SKM-1 treated with dmso at 0.1 percent for 144 hours (cell line): ENCODE data around the gene NSUN7.

Experiments
- DNase-seq: peaks from one replicate; lab custom pipeline; 2025; ENCODE audit not compliant: unreplicated experiment; lab: John Stamatoyannopoulos, UW

NSUN7 gene

DNA sequence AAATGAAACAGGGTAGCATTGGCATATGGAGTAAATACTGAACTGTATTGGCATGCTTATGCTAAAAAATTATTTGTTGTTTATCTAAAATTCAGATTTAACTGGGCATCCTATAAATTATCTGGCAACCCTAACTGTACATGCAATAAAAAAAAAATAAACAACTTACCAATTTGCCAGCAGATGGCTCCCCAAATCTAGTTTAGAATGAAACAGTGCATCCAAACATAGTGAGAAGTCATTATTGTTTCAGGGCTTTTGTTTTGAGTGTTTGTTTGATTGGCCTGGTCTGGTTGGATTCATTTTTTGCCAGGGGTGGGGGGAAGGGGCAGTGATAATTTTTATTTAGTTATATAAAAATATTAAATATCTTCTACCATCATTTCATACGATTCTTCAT is 12.8 kb upstream of the NSUN7 start:
- DNase-seq: peak; percentile 21

DNA sequence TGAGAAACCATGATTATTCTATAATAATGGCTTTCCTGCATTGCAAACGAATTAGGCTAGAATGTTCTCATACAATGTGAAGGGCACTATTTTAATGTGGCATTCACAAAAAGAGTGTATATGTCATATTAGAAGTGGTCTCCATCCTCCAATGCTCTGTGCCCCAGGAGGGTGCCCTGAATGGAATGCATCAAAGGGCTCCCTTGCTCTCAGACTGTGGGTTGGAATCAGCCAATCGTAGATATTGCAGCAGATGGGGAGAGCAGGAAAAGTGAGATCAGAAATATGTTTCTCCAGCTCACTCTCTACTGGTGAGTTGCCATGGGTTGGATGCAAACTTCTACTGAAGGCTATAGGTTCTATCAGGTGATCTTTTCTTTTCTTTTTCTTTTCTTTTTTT is 11.9 kb upstream of the NSUN7 start:
- DNase-seq: no peak

DNA sequence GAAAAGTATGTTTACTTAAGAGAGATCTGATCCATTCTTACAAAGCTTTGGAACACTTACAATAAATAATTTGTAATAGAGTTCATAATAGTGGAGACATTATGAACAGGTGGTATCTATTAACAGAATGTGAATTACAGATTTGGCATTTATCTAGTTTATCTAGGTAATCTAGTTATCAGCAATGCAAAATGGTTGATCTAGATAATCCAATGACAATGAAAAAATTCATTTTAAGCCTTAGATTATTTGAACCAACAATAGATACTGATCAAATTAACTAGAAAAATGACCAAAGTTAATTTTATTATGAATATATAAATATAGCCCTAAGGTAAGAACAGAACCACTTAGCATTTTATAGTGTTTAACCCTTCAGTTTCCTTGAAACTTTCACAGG is 10.4 kb upstream of the NSUN7 start:
- no peak for DNase-seq

DNA sequence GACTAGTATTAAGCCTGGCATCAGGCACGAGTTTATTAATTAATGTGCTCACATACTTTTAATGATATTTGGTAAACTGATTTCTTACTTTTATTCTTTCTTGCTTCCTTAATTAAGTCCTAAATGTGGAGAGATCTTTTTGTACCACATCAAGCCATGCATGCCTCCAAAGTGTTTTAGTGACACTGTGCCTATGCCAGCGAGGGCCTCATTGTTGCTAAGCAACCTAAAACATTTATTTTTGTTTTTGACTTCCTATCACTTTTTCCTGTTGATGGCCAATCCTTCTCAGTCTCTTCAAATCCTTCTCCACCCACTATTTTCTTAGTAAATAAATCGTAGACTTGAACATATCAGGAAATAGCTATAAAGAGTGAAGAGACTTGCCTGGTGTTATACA is 5.5 kb upstream of the NSUN7 start:
- DNase-seq: no peak

DNA sequence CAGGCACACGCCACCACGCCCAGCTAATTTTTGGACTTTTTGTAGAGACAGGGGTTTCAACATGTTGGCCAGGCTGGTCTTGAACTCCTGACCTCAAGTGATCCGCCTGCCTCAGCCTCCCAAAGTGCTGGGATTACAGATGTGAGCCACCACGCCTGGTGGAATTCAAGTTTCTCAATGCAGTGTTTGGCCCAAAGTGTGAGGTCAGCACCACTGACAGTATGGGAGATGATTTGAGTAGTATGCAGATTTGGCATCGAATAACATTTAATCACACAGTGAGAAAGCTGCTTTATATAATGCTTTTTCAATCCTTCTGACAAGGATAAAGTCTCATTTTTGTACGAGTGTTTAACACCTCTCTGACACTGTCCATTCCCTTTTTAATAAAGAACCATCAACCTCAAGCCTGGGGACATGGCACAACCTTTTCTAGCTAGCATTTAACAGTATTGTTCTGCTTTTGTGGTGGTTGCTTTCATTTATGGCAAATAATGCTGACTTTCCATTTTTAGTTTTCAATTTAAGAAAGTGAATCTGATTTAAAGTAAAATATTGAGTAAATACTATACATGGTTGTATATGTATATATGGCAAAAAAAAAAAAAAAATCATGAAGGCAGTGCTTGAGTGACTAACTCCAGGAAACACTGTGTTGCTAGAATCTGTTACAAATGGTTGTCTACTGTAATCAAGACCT is 4.3 kb upstream of the NSUN7 start:
- no peak for DNase-seq

DNA sequence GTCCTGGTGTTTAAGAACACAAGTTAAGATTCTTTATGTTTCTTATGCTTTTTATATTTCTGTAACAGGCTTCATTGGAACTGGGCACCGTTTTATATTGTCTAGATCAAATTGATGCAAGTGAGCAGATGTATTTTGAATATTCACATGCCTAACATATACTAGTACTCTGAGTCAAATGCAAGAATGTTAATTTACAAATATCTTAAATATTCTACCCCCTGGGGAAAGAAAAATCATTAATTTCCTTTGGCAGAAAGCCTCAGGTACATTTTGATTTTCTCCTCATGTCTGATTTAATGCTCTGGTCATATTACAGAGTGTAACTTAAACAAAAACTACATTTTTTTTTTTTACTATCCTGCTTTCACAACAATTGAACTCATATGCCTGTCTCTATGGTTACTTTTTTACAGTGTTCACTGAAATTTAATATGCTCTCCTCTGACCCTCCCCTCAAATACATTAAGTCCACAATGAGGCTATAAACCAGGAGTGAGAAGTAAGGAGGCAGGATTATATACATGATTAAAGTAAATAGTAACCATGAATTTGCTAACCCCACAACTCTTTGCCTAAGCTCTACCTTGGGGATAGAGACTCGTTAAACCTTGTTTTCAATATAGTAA is 2.4 kb upstream of the NSUN7 start:
- DNase-seq: no peak

DNA sequence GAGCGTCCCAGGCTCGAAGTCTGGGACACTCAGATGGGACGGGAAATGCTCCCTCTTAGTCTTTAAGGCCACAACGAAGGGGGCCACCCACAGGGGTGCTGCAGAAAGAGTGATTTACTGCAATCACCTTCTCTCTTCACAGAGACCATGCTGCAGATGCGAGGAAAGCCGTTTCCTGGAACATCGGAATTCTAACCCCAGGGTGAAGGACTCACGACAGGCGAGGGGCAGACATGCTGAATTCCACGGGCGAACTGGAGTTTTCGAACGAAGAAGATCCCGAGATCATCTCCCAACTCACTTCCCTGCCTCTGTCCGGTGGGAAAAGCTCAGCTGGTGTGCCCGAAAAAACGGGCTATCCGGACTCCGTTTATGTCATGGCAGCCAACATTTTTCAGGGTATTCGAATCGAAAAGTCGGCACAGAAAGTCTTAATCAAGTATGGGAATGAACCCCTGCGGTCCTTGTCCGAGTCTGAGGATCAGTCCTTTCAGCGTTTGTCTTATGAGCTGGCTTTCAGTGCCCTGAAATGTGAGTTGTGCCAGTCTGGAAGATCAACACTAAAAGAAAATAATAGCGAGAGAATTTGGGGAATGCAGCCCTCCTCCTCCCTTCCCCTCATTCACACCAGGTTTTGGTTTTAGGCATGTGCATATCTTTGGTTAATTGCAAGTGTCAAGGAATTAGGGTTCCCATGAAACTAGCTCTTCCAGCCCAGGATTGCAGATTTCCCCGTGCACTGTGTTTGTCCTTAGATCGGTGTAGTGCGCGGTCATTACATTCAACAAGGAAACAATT is 905 bp downstream of the NSUN7 start:
- DNase-seq: no peak

DNA sequence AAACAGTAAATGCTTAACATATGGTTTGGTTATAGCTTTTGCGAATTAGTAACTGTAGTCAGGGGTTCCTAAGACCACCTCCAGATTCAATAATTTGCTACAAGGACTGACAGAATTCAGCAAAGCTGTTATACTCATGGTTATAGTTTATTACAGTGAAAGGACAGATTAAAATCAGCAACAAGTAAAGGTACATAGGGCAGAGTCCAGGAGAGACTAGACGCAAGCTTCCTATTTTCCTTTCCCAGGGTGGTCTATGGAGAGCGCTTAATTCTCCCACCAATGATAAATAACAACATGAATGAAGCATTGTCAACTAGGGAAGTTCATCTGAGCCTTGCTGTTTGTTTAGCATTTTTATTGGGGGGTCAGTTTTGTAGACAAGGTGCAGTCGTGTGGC is 5.9 kb downstream of the NSUN7 start:
- DNase-seq: no peak

DNA sequence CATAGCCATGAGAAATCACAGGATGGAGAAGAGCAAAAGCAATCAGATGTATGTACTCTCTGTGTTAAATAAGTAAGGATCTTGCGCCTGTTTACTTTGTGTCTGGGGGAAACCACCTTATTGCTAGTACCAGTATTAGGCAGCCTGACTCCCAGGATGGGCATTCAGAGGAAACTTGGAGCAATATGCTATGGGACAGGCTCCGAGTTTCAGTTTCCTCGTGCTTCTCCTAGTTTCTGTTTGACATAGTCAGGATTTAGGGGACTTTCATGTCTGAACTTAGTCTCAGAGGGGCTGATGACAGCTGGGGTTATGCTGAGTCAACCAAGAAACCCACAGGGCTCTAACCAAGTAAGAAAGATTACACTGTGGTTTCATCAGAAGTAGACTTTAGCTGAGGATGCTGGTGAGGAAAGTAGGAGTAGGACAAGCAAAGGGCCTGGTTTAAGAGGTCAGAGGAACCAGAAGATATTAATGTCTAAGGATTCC is 13.5 kb downstream of the NSUN7 start:
- DNase-seq: peak; percentile 38

DNA sequence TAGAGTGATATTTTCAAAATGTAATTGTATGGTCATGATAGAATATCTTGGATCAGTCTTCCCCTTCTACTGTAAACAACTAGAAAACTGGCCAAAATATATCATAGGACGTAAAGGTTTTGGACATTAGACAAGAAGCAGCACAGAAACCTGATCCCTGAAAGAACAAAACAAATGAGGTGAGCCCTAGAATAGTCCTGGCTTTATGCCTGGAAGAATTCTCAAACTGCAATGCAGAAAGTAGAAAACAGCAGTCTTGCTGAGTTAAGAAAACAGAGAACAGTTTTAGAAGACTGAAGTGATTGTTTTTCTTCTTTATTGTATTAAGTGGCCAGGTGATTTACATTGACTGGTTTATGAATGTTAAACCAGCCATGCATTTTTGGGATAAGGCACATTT is 19.5 kb downstream of the NSUN7 start:
- no peak for DNase-seq

DNA sequence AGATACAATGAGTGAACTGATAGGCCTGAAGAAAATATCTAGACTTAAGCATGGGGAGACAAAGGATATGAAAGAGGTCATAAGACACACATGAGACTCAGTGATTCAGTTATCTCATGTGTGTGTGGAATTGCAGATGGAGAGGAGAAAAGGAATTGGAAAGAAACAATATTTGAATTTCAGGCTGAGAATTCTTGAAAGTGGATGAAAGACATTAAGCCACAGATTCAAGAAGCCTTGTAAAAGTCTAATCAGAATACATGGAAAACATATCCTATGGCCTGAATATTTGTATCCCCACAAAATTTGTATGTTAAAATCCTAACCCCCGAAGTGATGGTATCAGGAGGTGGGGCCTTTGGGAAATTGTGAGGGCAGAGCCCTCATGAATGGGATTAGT is 28.3 kb downstream of the NSUN7 start:
- DNase-seq: no peak

DNA sequence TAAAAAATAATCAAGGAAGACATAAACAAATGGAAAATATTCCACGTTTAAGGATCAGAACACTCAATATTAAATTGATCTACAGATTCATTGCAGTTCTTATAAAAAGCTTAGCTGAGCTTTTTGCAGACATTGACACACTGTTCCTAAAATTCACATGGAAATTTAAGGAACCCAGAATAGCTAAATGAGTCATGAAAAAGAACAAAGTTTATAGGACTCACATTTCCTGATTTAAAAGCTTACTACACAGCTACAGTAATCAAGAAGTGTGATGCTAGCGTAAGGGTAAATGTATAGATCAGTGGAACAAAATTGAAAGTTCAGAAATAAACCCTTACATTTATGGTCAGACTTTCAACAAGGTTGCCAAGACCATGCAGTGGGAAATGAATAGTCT is 33.1 kb downstream of the NSUN7 start:
- no peak for DNase-seq

DNA sequence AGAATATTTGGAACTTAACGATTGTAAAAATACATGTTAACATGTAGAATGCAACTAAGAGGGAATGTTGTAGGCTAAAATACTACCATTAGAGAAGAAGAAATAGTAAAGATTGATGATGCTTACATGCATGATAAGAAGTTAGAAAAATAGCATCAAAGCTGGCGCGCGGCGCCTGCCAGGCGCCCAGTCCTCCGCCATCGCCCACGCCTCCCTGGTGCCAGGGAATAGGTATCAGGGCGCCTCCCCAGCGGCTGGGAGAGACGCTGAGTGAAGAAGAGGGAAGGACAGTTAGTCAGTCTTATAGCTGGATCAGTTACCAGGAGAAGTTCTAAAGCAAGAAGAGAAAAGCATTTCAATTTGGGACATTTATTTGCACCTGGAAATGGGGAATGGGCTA is 36.0 kb downstream of the NSUN7 start:
- DNase-seq: no peak

DNA sequence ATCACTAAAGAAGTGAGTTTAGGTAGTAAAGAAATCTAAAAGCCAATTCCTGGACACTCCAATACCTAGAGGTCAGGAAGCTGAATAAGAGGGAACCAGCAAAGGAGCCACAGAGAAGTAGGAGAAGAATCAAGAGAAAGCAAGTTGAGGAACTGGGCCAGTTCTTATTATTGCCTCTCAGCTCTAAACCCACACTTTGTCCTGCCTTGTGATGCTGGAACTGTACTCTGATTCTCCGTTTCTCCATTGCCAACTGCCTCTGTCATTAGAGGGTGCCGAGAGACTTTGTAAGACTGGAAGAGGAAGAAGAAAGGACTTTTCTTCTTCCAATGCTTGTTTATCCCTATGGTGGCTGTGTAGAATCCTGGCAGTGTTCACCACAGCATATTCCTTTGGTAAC is 38.6 kb downstream of the NSUN7 start:
- DNase-seq: no peak

DNA sequence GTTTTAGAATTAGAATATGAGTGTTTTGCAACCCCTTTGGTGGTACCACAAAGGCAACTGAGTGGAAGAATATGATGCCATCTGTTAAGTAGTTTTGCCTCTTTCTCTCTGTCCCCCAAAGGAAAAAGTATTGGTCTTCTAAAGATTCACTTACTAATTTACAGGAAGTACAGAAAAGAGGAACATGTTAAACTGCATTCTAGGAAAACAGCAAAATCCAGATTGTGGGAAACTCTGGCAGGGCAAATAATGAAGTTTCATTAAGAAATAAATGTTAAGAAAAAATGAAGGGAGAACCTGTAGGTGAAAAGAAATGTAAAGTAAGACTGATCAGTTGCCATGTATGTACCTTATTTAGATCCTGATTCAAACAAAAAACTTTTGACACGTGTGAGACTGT is 39.3 kb downstream of the NSUN7 start:
- peak; percentile 14 for DNase-seq

DNA sequence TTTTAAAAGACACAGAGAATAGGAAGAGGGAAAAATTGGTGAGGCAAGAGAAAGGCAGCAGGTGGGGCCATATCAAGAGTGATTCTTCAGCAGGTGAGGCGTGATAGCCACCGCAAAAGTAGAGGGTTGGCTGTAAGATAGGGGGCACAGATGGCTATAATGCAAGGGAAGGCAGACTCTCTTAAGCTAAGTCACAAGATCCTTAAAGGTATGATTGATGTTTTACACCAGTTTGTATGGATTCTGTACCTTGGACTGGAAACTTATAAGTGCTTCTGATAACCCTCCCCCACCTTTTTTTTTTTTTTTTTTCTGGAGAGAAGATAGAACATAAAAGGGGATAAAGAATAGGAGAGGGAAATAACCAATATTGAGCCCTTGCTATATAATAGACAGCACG is 40.0 kb downstream of the NSUN7 start:
- no peak for DNase-seq

DNA sequence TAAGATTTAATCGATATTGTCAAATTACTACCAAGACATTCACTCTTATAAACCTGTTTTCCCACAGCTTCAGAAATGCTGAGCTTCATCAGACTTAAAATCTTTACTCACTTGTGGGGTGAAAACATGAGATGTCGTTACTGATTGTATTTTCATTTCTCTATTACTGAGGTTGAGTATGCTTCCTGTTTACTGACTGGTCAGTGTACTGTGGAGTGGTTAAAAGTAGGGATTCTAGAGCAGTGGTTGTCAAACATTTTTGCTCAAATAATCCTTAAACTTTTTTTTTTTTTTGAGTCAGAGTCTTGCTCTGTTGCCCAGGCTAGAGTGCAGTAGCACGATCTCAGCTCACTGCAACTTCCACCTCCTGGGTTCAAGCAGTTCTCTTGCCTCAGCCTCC is 50.3 kb downstream of the NSUN7 start:
- DNase-seq: no peak

DNA sequence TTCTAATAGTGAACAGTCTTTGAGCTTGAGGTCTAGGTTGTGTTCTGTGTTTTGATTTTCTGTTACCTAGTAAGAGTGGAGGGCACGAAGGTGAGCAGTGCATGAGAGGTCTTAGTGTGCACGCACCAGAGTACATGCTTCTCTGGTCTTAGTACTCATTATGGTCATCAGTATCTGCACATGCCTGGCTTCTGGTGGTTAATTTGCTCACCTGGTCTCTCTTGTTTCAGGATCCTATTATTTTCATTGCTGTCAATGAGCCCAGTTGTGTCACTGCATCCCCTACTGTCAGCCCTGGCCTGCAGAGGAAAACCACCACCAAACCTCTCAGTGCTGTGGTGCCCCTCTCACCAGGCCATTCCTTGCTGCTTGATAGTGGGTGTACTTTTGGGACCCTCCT is 54.8 kb downstream of the NSUN7 start:
- DNase-seq: no peak

DNA sequence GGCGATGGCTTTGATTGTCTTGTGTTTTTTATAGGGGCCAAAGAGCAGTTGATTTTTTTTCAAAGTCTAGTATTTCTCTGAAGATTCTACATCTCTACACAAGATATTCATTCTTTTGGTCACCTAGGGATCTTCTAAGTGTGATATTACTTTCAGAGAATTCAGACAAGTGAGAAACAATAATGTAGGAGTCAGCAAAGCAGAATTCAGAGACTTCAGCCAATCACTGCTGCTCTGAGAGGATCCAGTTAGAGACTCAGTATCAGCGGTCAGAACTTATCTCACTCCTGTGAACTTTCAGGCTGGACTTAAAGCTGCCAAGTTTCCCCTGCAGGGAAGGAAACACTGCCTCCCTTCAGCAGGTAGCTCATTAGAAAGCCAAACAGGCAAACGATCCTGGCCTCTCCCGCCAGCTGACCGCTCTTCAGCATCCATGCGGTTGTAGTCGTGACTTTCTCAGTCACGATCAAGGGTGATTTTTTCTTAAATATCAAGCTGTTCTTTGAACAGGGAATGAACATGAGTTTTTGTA is 59.2 kb downstream of the NSUN7 start:
- DNase-seq: no peak

DNA sequence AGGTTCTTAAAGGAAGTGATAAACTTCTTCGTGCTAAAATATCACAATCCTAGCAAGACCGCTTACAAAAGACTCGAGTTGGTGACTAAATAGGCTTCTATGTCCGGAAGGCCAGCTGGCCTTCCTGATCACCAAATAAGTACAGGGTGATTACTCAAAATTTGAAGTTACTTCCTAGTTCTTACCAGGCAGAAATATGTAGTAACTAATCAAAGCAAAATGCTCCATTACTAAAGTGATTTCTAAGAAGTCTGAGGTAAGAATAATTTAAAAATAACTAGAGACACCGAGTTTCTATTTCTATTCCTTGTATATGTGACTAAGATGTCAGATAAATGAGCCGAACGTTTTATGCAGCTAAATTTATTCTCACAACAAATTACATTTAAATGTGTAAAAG is 62.2 kb downstream of the NSUN7 start:
- peak; percentile 76 for DNase-seq

DNA sequence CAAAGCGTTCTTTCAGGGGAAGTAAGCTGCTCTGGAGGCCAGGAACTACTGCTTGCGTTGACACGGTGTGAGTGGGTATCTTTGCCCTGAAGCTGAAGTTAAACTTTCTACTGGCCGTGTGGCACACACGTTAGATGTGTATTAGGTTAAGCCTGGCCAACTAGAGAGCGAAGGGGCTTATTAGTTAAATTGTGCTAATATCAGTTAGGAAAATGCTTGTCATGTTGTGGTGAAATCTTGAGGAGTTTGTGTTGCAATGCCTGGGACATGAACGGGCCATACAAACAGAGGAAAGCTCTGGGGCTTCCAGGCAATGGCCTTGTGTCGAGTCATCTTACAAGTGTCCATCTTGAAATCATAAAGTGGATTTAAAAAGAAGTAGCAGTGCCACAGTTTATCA is 62.6 kb downstream of the NSUN7 start:
- DNase-seq: no peak

DNA sequence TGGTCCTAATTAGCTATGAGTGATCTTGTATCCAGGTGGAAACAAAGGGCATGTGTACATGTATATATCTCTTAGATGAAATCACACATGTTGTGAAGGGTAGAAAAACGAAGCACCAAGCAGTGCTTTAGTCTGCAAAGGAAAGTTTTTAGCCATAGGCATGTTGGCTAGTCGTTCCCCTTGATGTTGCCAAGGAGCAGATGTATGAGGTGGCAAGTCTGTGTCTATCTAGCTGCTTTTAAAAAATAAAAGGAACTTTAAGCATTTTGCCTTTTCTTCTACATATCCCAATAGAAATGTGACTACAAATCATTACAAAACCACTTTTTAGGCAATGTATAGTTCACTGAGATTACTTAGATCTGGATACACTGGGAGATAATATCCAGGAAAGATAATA is 63.1 kb downstream of the NSUN7 start:
- DNase-seq: no peak
